ENCODE data around the gene GIGYF2.

Gene GIGYF2

DNA sequence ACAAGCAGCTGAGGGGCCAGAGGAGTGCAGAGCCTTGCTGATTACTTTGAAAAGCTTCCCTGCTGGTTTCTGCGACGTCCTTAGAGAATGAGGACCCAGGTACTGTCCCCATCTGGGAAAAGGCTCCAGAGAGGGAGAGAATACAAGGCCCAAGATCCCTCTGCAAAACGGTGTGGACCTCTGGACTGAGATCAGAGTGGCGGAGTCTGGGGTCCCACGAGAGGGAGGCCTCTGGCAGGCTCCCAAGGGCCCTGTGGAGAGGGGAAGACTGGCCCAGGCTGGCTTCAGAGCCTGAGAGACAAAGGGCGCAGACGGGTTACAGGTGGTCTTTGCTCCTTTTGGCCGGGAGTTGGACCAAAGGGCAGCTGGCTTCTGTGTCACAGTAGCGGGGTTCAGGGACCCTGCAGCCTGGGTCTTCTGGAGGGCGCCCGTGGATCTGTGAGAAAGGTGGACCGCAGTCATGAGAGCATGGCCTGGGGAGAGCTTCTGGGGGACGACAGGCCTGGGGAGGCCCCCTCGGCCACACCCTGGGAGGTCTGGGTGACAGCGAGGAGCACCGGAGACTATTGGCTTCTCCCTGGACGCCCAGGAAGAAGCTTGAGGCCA is 173.7 kb downstream of the GIGYF2 start:
- no peak for DNase-seq

DNA sequence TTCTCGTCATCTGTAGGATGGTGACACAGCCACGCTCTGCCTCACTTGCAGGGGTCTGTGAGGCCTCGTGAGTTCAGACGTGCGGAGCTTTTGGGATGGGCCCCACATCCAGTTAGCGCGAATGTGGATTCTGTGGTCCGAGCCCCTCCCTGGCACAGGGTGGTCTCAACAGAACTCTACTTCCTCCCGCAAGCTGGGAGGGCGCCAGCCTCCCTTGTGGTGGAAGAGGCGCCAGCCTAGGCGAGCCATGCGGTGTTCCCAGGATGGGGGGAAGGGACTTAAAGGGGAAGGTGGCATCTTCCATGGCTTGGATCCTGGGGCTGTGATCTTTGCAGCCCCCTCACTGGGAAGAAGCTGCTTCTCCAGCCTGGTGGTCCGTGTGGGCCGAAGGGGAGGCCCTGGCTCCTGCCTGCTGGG is 174.3 kb downstream of the GIGYF2 start:
- DNase-seq = no peak

DNA sequence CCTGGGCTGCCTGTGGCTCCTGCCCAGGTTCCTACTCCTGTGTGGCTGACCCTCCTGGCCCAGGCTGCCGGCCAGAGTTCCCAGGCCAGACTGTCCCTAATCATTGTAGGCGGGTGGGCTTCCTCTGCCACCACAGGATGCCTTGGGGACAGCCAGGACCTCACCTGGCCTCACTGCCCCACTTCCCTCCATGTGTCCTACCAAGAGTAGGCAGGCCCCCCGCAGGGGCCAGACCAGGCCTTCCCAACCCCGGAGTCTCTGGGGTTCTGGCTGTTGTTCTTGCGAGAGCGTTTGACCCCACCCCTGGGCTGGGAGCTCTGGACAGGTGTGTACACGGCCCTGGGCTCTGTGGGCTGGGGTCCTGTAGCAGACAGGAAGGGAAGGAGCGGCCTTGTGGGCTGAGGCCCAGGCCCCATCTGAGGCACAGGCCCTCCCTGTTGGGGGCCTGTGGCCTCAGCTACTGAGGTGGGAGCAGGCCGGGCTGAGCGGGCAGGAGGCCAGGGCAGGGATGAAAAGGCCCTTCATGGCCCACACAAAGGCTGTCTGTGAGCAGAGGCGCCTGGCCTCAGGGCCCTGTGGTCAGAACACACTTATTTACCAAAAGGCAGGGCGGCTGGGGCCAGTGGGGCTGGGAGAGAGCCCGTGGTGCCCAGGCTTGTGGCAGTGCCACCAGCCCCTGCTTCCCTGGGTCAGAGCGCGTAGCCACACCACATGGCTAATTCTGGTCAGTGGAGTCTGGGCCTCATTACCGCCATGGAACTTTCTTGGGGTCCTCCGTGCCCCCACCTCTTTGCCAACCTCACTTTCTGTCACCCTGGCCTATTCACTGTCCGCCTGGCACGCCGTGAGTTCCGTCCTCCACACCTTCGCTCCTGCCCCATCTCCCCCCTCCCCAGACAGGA is 175.0 kb downstream of the GIGYF2 start:
- peak; percentile 69 for DNase-seq

GRCh38 chr2:232872826-232873225 is 175.7 kb downstream of the GIGYF2 start:
- no peak for DNase-seq

GRCh38 chr2:232873292-232873908 is 176.3 kb downstream of the GIGYF2 start:
- DNase-seq = no peak

DNA sequence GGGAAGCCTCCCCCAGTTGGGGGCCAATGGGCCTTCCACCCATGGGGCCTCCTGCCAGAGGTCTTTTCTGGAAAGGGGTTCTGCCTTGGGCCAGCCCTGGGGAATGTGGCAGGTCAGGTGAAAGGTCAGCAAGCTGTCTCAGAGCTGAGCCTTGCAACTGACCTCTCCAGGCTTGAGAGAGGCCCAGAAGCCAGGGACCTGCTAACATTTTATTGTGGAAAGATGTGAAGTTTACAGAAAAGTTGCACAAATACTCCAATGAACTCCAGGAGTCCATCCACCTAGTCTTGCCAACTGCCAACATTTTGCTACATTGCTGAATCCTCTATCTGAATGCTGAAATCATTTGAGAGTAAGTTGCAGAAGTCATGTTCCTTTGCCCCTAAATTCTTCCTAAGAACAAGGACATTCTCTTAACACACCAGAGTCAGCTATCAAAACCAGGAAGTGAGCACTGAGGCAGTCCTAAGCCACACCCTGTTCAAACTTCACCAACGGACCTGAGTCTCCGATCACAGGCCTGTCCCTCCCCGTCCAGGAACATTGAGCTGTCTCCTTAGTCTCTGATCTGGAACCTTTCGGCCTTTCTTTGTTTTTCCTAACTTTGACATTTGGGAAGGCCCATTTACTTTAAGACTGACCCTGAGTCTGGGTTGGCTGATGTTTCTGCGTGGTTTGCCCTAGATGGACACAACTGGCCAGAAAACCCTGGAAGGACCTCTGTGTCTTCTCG is 176.9 kb downstream of the GIGYF2 start:
- no peak for DNase-seq

DNA sequence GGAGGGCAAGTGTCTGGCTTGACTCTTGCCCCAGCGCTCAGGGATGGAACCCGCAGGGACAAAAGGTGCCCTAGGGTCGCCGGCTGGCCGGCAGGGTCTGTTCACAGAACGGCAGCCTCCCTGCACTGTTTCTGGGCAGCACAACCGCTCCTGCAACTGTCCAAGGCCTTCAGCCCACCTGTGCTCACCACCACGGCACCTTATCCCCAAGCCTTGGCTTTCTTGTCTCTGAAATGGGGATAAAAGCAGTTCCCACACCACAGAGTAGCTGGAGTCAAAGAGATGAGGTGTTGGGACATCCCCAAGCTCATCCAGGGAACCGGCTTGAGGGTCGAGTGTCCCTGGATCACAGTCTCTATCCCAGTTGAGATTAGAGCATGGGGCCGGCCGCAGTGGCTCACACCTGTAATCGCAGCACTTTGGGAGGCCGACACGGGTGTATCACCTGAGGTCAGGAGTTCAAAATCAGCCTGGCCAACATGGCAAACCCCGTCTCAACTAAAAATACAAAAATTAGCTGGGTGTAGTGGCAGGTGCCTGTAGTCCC is 177.6 kb downstream of the GIGYF2 start:
- no peak for DNase-seq

- no peak for DNase-seq
Measured at GRCh38 chr2:232875256-232876121, 178.4 kb downstream of the GIGYF2 start.

- no peak for DNase-seq
Measured at GRCh38 chr2:232876161-232876977, 179.2 kb downstream of the GIGYF2 start.

GRCh38 chr2:232876978-232877441 is 179.9 kb downstream of the GIGYF2 start:
- DNase-seq = no peak

- no peak for DNase-seq
Measured at GRCh38 chr2:232877940-232878511, 180.9 kb downstream of the GIGYF2 start.

DNA sequence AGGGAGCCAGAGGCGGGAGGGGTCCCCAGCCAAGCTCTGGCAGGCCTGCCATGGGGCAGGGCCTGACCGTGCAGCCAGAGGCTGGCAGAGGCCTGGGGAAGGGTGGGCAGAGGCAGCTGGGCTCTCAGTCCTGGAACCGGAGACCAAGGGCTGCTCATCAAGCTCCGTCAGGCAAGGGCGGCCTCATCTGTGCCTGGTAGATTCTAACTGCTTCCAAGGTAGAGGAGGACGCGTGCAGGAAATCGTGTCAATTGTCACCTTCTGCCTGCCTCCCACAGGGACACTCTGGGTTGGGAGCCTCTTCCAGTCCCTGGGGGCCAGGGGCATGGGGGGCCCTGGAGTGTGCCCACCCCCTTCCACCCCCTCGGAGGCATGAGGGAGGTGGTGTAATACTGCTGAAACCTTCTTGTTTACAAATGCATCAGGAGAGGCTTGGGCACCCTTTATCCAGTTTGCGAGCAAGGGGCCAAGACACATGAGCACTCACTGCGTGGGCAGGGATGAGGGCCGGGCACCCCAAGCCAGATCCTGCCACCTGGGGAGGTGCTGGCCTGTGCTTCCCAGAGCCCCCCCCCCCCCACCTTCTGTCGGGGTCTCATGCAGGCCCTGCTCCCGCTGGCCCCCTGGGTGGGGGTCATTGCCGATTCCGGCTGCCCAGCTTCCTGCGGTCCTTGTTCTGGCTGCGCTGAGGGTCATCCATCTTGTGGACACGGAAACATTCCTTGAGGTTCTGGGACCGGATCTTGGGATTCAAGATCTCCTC is 181.9 kb downstream of the GIGYF2 start:
- DNase-seq = no peak

DNA sequence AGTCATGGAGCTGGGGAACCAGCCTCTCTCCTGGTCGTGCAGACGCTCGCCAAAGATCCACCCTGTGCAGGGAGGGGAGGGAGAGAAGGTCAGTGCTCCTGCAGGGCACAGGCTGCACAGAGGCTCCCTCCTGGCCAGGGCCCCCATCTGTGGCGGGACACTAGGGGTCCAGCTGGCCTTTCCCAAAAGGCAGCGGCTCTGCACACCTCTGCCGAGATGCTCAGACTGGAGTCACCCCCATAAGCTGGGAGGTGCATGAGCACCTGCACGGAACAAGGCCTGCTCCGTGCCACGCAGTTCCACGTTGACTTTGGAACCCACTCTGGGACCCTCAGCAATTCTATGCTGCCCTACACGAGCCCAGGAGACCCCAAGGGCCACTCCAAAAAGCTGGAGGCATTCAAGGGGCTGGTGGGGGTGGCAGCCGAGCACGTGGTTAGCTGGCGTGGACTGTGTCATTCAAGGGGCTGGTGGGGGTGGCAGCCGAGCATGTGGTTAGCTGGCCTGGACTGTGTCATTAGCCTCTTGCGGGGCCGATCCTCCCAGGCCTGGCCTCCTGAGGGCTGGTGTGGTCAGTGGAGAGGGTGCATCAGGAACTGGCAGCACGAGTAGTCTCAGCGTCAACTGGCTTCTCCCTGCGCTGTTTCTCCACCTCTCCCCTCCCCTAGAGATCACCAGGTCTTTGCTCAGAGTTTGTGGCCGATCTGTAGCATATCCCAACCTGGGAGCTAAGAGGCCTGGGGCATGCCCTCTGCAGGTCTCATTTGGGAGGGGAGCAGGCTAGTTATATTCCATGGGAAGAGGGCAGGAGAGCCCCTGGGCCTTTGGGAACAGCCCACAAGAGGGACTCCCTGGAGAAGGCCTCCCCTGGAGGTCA is 182.7 kb downstream of the GIGYF2 start:
- DNase-seq = no peak

DNA sequence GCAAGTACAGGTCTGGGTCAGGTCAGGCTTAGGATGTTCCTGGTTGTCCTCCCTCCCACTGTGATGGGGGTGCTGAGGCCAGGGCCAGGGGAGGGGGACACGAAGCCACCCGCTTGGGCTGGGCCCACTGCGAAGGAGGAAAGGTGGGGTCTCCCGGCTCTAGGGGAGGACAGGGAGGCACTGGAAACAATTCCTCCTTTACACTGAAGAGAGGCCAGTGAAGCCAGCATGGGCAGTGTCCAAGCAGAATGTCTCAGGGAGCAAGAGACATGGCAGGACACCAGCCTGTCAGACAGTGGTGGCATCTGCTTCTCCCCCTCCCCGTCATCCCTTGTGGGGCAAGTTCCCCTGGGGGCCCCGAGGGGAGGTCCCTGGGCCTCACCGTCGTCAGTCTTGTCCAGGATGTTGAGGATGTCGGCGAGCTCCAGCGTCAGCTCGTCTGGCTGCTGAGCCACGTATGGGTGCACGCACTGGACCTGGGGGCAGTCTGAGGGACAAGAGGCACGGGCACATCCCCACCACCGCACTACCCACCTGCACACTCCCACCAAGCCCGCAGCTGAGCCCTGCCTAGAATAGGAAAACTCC is 183.7 kb downstream of the GIGYF2 start:
- no peak for DNase-seq

- DNase-seq = no peak
Measured at GRCh38 chr2:232882085-232882484, 185.0 kb downstream of the GIGYF2 start.

DNA sequence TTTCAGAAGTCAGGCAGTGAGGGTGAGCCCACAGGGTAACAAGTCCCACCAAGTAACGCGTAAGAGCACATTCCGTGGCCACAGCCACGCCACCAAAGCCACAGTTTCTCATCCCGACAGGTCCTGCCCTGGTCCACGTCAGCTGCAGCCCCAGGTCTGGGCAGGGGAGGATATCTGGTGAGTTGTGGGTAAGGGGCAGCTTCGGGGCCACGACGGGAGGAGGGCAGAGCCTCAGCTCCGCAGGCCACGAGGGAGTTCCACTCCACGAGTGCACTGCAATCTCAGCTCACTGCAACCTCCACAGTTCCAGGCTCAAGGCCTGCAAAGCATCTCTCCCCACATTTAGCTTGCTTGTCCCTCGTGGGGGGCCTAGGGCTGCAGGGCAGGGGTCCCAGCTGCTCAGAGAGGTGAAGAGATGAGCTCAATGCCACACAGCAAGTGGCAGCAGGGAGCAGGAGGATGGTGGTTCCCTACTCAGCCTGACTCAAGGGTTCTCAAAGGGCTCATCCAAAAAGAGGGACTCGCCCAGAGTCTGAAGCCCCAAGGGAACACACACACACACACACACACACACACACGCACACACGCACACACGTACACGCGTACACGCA is 185.5 kb downstream of the GIGYF2 start:
- no peak for DNase-seq

DNA sequence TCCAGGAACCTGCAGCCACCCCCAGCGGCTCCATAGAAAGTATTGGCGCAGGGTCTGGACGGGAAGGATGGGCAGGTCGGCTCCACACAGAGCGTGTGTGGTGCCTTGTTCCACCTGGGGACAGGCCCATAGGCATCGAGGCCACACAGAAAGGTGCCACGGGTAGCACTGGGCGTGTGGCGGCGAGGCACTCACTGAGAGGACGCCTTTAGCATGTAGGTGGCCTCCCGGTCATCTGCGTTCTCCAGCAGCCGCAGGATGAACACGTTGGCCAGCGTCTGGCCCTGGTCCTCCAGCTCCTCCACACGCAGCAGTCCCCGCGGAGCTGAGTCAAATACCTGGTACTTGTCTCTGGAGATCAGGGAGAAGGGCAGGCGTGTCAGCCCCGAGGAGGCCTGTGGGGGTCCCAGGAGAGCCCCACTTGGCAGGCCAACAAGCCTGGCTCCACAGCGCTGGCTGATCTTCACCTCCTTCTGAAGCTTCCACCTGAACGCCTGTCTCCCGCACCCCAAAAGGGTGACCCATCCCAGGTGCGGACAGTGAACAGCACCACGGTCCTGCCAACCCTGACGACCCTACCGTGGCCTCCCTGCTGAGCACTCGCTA is 186.1 kb downstream of the GIGYF2 start:
- no peak for DNase-seq

Data from femur (tissue), 1 donor.